Measurements from ENCODE around the gene TPCN2.

The TPCN2 gene

GRCh38 chr11:69121021-69121420 is 72.3 kb downstream of the TPCN2 start:
- TF ChIP-seq, protein P1, sequence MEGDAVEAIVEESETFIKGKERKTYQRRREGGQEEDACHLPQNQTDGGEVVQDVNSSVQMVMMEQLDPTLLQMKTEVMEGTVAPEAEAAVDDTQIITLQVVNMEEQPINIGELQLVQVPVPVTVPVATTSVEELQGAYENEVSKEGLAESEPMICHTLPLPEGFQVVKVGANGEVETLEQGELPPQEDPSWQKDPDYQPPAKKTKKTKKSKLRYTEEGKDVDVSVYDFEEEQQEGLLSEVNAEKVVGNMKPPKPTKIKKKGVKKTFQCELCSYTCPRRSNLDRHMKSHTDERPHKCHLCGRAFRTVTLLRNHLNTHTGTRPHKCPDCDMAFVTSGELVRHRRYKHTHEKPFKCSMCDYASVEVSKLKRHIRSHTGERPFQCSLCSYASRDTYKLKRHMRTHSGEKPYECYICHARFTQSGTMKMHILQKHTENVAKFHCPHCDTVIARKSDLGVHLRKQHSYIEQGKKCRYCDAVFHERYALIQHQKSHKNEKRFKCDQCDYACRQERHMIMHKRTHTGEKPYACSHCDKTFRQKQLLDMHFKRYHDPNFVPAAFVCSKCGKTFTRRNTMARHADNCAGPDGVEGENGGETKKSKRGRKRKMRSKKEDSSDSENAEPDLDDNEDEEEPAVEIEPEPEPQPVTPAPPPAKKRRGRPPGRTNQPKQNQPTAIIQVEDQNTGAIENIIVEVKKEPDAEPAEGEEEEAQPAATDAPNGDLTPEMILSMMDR (IDR thresholded peaks at IDR 0.05; ENCODE audit: control insufficient read depth, insufficient read depth, low read depth, low read length, missing control alignments) = no peak
- no peak overlapping the region for H3K4me3 ChIP-seq (ENCODE audit: control insufficient read depth, low read depth, low read length)
- DNase-seq (ENCODE audit: low read depth) = no peak

GRCh38 chr11:69121621-69122325 is 73.0 kb downstream of the TPCN2 start:
- DNase-seq (ENCODE audit: low read depth) = no peak
- H3K4me3 ChIP-seq (ENCODE audit: control insufficient read depth, low read depth, low read length) = no peak overlapping the region
- TF ChIP-seq, protein P1 (IDR thresholded peaks at IDR 0.05; ENCODE audit: control insufficient read depth, insufficient read depth, low read depth, low read length, missing control alignments) = no peak

DNA sequence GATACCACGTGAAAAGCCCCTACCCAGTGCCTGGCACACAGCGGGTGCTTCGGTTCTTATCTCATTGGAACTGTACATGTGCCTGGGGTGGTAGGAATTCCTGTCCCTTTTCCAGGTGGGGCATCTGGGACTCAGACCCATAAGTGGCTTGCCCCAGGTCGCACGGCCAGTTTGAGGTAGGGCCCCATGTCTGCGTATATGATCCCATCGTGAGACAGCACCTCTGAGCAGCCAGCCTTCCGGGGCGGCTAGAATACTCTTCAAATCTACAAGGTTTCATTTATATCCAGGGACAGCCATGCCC is 73.5 kb downstream of the TPCN2 start:
- TF ChIP-seq, protein P1 (IDR thresholded peaks at IDR 0.05; ENCODE audit: control insufficient read depth, insufficient read depth, low read depth, low read length, missing control alignments) = no peak
- DNase-seq (ENCODE audit: low read depth) = no peak
- no peak overlapping the region for H3K4me3 ChIP-seq (ENCODE audit: control insufficient read depth, low read depth, low read length)

GRCh38 chr11:69122630-69123431 is 74.1 kb downstream of the TPCN2 start:
- DNase-seq (ENCODE audit: low read depth) = no peak
- TF ChIP-seq, protein P1 (IDR thresholded peaks at IDR 0.05; ENCODE audit: control insufficient read depth, insufficient read depth, low read depth, low read length, missing control alignments) = no peak
- no peak overlapping the region for H3K4me3 ChIP-seq (ENCODE audit: control insufficient read depth, low read depth, low read length)

GRCh38 chr11:69123593-69124545 is 75.1 kb downstream of the TPCN2 start:
- H3K4me3 ChIP-seq (ENCODE audit: control insufficient read depth, low read depth, low read length) = no peak overlapping the region
- TF ChIP-seq, protein P1 (IDR thresholded peaks at IDR 0.05; ENCODE audit: control insufficient read depth, insufficient read depth, low read depth, low read length, missing control alignments) = no peak
- no peak for DNase-seq (ENCODE audit: low read depth)

DNA sequence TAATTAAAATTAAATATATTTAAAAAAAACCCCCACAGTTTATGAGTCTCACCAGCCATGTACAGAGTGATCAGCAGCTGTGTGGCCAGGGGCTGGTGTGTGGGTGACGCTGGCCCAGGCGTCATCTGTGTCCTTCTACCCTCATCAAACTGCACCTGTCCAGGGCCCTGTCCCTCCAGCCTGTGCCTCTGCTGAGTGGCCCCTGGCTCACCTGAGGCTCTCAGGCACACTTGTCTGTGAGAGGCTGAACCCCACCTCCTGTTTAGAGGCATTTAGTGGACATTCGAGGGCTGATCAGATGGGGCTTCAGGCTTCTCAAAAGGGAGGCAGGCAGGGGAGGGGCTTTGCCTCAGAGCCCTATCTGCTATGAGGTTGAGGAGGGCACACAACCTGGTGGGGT is 77.1 kb downstream of the TPCN2 start:
- H3K4me3 ChIP-seq (ENCODE audit: control insufficient read depth, low read depth, low read length) = no peak overlapping the region
- DNase-seq (ENCODE audit: low read depth) = no peak
- TF ChIP-seq, protein P1 (IDR thresholded peaks at IDR 0.05; ENCODE audit: control insufficient read depth, insufficient read depth, low read depth, low read length, missing control alignments) = no peak
